Neural crest cell (in vitro differentiated cells): Measurements from ENCODE around the gene NPC2. TPM values are rescaled to one million over a fixed set of nuclear protein-coding genes. Genes with fewer than 3 reads are reported as not detected.
A peak's percentile ranks its signal among the peaks of the same experiment; 100 is the strongest.

Experiments used
- DNase-seq: peaks from one replicate; pipeline ENCODE4 v3.0.0; 2021; ENCODE audit warnings: low read depth, mixed read lengths, low spot score
- H3K27ac Mint-ChIP-seq: one replicate; pipeline ENCODE4 v1.8.0; 2021; ENCODE audit warnings: mild to moderate bottlenecking, mixed read lengths; ENCODE audit not compliant: unreplicated experiment
- H3K27me3 Mint-ChIP-seq: 2 replicates; pipeline ENCODE4 v1.8.0; 2021; ENCODE audit warnings: low read depth, mild to moderate bottlenecking, mixed read lengths
- H3K36me3 Mint-ChIP-seq: 2 replicates; pipeline ENCODE4 v1.8.0; 2021; ENCODE audit warnings: low read depth, mild to moderate bottlenecking, mixed read lengths
- H3K4me1 Mint-ChIP-seq: 2 replicates; pipeline ENCODE4 v1.8.0; 2021; ENCODE audit warnings: mixed read lengths
- H3K4me3 Mint-ChIP-seq: one replicate; pipeline ENCODE4 v1.8.0; 2021; ENCODE audit warnings: mild to moderate bottlenecking, mixed read lengths
- H3K9me3 Mint-ChIP-seq: 2 replicates; pipeline ENCODE4 v1.8.0; 2021; ENCODE audit warnings: mixed read lengths
- CTCF ChIP-seq: fragments of 200-600 bp; sonication (generic); conservative IDR thresholded peaks from 2 replicates; pipeline ENCODE4 v1.5.0; 2021; ENCODE audit warnings: antibody characterized with exemption, mild to moderate bottlenecking
- total RNA-seq: library from RNA; stranded (reverse); gene quantifications from 2 replicates; pipeline ENCODE4 v1.2.1, GENCODE V29; 2021

The NPC2 gene
- total RNA-seq, 1 donor from 2014 or later, result 108 TPM

- Mint-ChIP-seq H3K27me3 (no peaks in the 10 kb centered on the region), H3K9me3 (no peaks in the 10 kb centered on the region), H3K27ac (no peak overlapping the region), H3K4me3 (no peak overlapping the region), H3K36me3 (peaks cover 6% of the 10 kb centered on the region), H3K4me1 (peaks cover 12% of the 10 kb centered on the region)
- DNase-seq, result no peak
- TF ChIP-seq CTCF, result no peak
These were observed 18.7 kb downstream of the NPC2 start for GRCh38 chr14:74474376-74474775.

DNA sequence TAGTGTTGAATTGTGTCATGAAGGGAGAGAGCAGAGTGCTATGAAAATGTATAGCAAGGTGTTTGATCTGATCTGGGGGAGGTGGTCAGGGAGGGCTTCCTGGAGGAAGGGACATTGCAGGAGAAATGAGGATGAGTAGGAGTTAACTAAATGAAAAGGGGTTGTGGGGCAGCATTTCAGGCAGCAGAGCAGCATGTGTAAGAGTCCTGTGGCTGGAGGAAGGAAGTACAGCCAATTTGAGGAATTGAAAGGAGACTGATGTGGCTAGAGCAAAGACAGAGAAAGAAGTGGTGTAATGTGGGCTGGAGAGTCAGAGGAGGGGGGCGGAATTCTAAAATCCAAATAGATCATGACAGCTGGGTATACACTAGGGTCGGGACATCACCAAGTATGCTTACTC, 20.5 kb downstream of the NPC2 start:
- DNase-seq, result no peak
- Mint-ChIP-seq H3K36me3 (peaks cover 11% of the 10 kb centered on the region), H3K9me3 (no peaks in the 10 kb centered on the region), H3K4me1 (peaks cover 12% of the 10 kb centered on the region), H3K27ac (peak overlapping the region; percentile 68), H3K27me3 (no peaks in the 10 kb centered on the region), H3K4me3 (no peak overlapping the region)
- TF ChIP-seq CTCF, result no peak

DNA sequence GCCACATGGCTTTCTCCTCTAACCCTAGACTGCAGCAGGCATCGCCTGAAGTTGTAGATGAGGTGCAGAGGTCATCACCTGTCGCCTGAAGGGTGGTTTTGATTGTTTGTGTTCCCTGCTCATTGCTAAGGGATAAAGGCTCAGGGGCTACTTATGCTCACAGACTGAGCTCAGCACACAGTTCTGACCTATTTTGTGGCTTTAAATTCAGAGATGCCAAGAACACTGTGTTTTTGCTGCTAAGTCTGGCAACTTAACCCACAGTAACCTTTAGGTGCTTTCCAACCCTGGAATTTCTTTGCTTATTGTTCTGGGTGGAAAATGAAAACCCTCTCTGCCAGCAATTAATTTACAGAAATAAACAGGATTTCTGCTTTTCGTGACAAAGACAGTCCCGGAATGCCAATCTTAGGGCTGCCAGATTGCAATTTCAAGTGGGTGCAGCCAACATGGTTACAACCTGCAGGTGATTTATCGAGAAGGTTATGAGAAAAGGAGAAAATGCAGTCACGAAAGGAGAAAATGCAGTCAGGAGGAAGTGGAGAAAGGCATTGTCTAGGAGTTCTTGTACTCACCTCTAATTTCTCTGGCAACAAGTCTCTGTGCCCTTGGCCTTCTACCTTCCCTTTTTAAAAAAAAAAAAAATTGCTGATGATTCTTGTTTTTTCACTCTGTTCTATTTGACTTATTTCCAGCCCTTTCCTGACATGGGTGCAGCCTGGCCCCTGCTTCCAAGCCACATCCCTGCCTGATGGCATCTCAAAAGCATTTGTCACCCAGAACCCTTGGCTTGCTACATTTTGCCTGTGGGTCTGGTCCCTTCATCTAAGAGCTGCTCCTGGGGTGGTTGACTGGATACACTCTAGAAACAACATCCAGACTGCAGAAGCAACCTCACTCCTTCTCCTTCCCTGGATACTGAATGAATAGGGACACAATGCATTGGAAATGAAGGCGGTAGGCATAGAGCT, 23.3 kb downstream of the NPC2 start:
- no peak for TF ChIP-seq CTCF
- Mint-ChIP-seq H3K27me3 (no peaks in the 10 kb centered on the region), H3K36me3 (peaks cover 11% of the 10 kb centered on the region), H3K4me1 (no peaks in the 10 kb centered on the region), H3K4me3 (no peak overlapping the region), H3K27ac (no peak overlapping the region), H3K9me3 (no peaks in the 10 kb centered on the region)
- DNase-seq, result no peak

- H3K9me3 Mint-ChIP-seq, result no peaks in the 10 kb centered on the region
- TF ChIP-seq CTCF, result no peak
- H3K27ac Mint-ChIP-seq, result no peak overlapping the region
- H3K4me1 Mint-ChIP-seq, result no peaks in the 10 kb centered on the region
- no peak for DNase-seq
- H3K27me3 Mint-ChIP-seq, result no peaks in the 10 kb centered on the region
- peaks cover 11% of the 10 kb centered on the region for H3K36me3 Mint-ChIP-seq
- no peak overlapping the region for H3K4me3 Mint-ChIP-seq
These were observed 24.6 kb downstream of the NPC2 start for GRCh38 chr14:74468513-74468912.

DNA sequence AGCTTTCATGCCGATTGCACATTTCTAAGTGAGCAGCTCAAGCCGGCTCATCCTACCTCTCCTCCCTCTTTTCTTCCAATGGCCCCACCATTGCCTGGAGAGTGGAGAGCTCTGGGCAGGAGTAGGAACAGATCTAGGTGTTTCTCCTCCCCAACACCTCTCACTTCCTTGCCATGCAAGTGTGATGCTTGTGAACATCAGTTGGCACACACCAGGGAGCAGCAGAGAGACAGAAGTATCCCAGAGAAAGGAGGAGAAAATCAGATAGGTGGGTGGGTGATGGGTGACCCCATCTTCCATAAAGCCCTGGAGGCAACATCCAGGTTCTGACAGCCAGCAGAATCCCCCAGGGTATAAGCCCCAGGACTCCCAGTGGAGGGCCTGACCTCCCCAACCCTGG, 27.8 kb downstream of the NPC2 start:
- TF ChIP-seq CTCF, result no peak
- peaks cover 5% of the 10 kb centered on the region for H3K36me3 Mint-ChIP-seq
- no peaks in the 10 kb centered on the region for H3K9me3 Mint-ChIP-seq
- H3K4me3 Mint-ChIP-seq, result no peak overlapping the region
- H3K4me1 Mint-ChIP-seq, result no peaks in the 10 kb centered on the region
- H3K27me3 Mint-ChIP-seq, result no peaks in the 10 kb centered on the region
- no peak overlapping the region for H3K27ac Mint-ChIP-seq
- DNase-seq, result no peak
